Parathyroid adenoma (tissue), 2 donors: ENCODE data around the gene TNN.

Experiments
- H2AFZ ChIP-seq: fragments of 300-600 bp; sonication (generic); one replicate; pipeline ENCODE4 v1.7.0; 2017; ENCODE audit warnings: antibody characterized with exemption, mild to moderate bottlenecking
- H3K27ac ChIP-seq: fragments of 300-600 bp; sonication (generic); one replicate; pipeline ENCODE4 v1.7.0; 2017
- H3K27me3 ChIP-seq: fragments of 300-600 bp; sonication (generic); one replicate; pipeline ENCODE4 v1.7.0; 2017; ENCODE audit warnings: low read length; ENCODE audit not compliant: control insufficient read depth, insufficient read depth
- H3K36me3 ChIP-seq: fragments of 300-600 bp; sonication (generic); one replicate; pipeline ENCODE4 v1.7.0; 2017; ENCODE audit warnings: low read length; ENCODE audit not compliant: control insufficient read depth, insufficient read depth
- H3K4me1 ChIP-seq: fragments of 300-600 bp; sonication (generic); one replicate; pipeline ENCODE4 v1.7.0; 2017; ENCODE audit warnings: control low read depth
- H3K4me2 ChIP-seq: fragments of 300-600 bp; sonication (generic); one replicate; pipeline ENCODE4 v1.7.0; 2017; ENCODE audit warnings: low read length
- H3K4me3 ChIP-seq: fragments of 300-600 bp; sonication (generic); one replicate; pipeline ENCODE4 v1.7.0; 2017; ENCODE audit warnings: low read depth, low read length
- H3K79me2 ChIP-seq: fragments of 300-600 bp; sonication (generic); one replicate; pipeline ENCODE4 v1.7.0; 2017; ENCODE audit warnings: control low read depth
- H3K9ac ChIP-seq: fragments of 300-600 bp; sonication (generic); one replicate; pipeline ENCODE4 v1.7.0; 2017; ENCODE audit warnings: mild to moderate bottlenecking
- H3K9me3 ChIP-seq: fragments of 300-600 bp; sonication (generic); one replicate; pipeline ENCODE4 v1.7.0; 2017; ENCODE audit warnings: low read length; ENCODE audit not compliant: control insufficient read depth
- CTCF ChIP-seq: fragments of 300-600 bp; sonication (generic); IDR thresholded peaks from one replicate; pipeline ENCODE4 v1.7.0; 2017; ENCODE audit warnings: antibody characterized with exemption, mild to moderate bottlenecking
- donor health status: primary hyperparathyroidism.

Gene TNN

GRCh38 chr1:175183586-175183985, 116.0 kb downstream of the TNN start:
- H3K79me2 ChIP-seq: peaks cover 17% of the 10 kb centered on the region
- TF ChIP-seq CTCF: no peak
- no peak overlapping the region for H3K4me2 ChIP-seq
- H3K9ac ChIP-seq: no peak overlapping the region
- H3K4me3 ChIP-seq: no peak overlapping the region
- no peaks in the 10 kb centered on the region for H3K27me3 ChIP-seq
- H2AFZ ChIP-seq: no peak overlapping the region
- H3K36me3 ChIP-seq: no peaks in the 10 kb centered on the region
- peaks cover 4% of the 10 kb centered on the region for H3K4me1 ChIP-seq
- H3K9me3 ChIP-seq: no peaks in the 10 kb centered on the region
- no peak overlapping the region for H3K27ac ChIP-seq

GRCh38 chr1:175185903-175186302, 118.3 kb downstream of the TNN start:
- no peak for TF ChIP-seq CTCF
- Histone ChIP-seq H3K9ac (no peak overlapping the region), H2AFZ (no peak overlapping the region), H3K27me3 (no peaks in the 10 kb centered on the region), H3K4me3 (no peak overlapping the region), H3K4me1 (peaks cover 4% of the 10 kb centered on the region), H3K79me2 (peaks cover 17% of the 10 kb centered on the region), H3K36me3 (no peaks in the 10 kb centered on the region), H3K4me2 (no peak overlapping the region), H3K27ac (no peak overlapping the region), H3K9me3 (no peaks in the 10 kb centered on the region)

GRCh38 chr1:175186433-175187160, 119.0 kb downstream of the TNN start:
- Histone ChIP-seq H3K9me3 (no peaks in the 10 kb centered on the region), H2AFZ (no peak overlapping the region), H3K4me2 (no peak overlapping the region), H3K4me1 (peaks cover 6% of the 10 kb centered on the region), H3K4me3 (no peak overlapping the region), H3K27me3 (no peaks in the 10 kb centered on the region), H3K36me3 (no peaks in the 10 kb centered on the region), H3K27ac (no peak overlapping the region), H3K9ac (no peak overlapping the region), H3K79me2 (peaks cover 17% of the 10 kb centered on the region)
- TF ChIP-seq CTCF: no peak

- Histone ChIP-seq H3K4me2 (no peak overlapping the region), H3K9ac (no peak overlapping the region), H3K4me3 (no peak overlapping the region), H2AFZ (no peak overlapping the region), H3K27me3 (no peaks in the 10 kb centered on the region), H3K36me3 (no peaks in the 10 kb centered on the region), H3K27ac (no peak overlapping the region), H3K4me1 (peaks cover 7% of the 10 kb centered on the region), H3K9me3 (no peaks in the 10 kb centered on the region), H3K79me2 (peaks cover 4% of the 10 kb centered on the region)
- TF ChIP-seq CTCF: no peak
Measured at GRCh38 chr1:175188936-175189335, 121.3 kb downstream of the TNN start.

GRCh38 chr1:175191659-175192058, 124.0 kb downstream of the TNN start:
- Histone ChIP-seq H3K4me1 (peaks cover 5% of the 10 kb centered on the region), H3K27me3 (no peaks in the 10 kb centered on the region), H3K4me2 (peak overlapping the region; percentile 79), H3K36me3 (no peaks in the 10 kb centered on the region), H3K9ac (no peak overlapping the region), H2AFZ (peak overlapping the region; percentile 81), H3K9me3 (no peaks in the 10 kb centered on the region), H3K79me2 (no peaks in the 10 kb centered on the region), H3K4me3 (peak overlapping the region; percentile 81), H3K27ac (peak overlapping the region; percentile 90)
- no peak for TF ChIP-seq CTCF
